WERI-Rb-1 (cell line): ENCODE measurements around the gene MYO10.

ENCODE experiments used
- DNase-seq: peaks from one replicate; pipeline ENCODE4 v3.0.0-alpha.2; 2020
- H3K27ac ChIP-seq: fragments of 250-450 bp; sonication (Bioruptor Pico); 2 replicates; pipeline ENCODE4 v1.5.1; 2020; ENCODE audit warnings: mild to moderate bottlenecking, moderate library complexity
- H3K27me3 ChIP-seq: fragments of 250-450 bp; sonication (Bioruptor Pico); 2 replicates; pipeline ENCODE4 v1.5.1; 2021; ENCODE audit warnings: mild to moderate bottlenecking, low read depth, moderate library complexity; ENCODE audit not compliant: insufficient read depth, severe bottlenecking
- H3K36me3 ChIP-seq: fragments of 250-450 bp; sonication (Bioruptor Pico); 2 replicates; pipeline ENCODE4 v1.5.1; 2020; ENCODE audit warnings: mild to moderate bottlenecking, moderate library complexity
- H3K4me3 ChIP-seq: 2 replicates; pipeline ENCODE4 v1.5.1; 2011; ENCODE audit warnings: low read depth, mild to moderate bottlenecking, control low read depth, low read length
- H3K9me3 ChIP-seq: fragments of 250-450 bp; sonication (Bioruptor Pico); 2 replicates; pipeline ENCODE4 v1.5.1; 2021; ENCODE audit warnings: mild to moderate bottlenecking, moderate library complexity; ENCODE audit not compliant: severe bottlenecking
- CTCF ChIP-seq: IDR thresholded peaks from 2 replicates; pipeline ENCODE4 v1.5.1; 2011; ENCODE audit warnings: low read depth, mild to moderate bottlenecking, control low read depth, inconsistent platforms, low read length

MYO10 gene

GRCh38 chr5:16736158-16736995, 199.7 kb downstream of the MYO10 start:
- H3K9me3 ChIP-seq: no peaks in the 10 kb centered on the region
- DNase-seq: no peak
- peaks cover 7% of the 10 kb centered on the region; the same call in 1 of the 2 replicates for H3K36me3 ChIP-seq
- H3K27ac ChIP-seq: no peak overlapping the region; the same call in 1 of the 2 replicates
- H3K27me3 ChIP-seq: no peaks in the 10 kb centered on the region
- no peak for TF ChIP-seq CTCF
- H3K4me3 ChIP-seq: no peak overlapping the region

GRCh38 chr5:16735101-16736060, 200.7 kb downstream of the MYO10 start:
- no peaks in the 10 kb centered on the region for H3K9me3 ChIP-seq
- no peak overlapping the region for H3K27ac ChIP-seq
- H3K4me3 ChIP-seq: no peak overlapping the region
- no peak for DNase-seq
- no peaks in the 10 kb centered on the region for H3K27me3 ChIP-seq
- no peak for TF ChIP-seq CTCF
- peaks cover 7% of the 10 kb centered on the region; the same call in 1 of the 2 replicates for H3K36me3 ChIP-seq

GRCh38 chr5:16733331-16734006, 202.6 kb downstream of the MYO10 start:
- no peak for TF ChIP-seq CTCF
- Histone ChIP-seq H3K36me3 (peaks cover 4% of the 10 kb centered on the region), H3K27me3 (no peaks in the 10 kb centered on the region), H3K9me3 (no peaks in the 10 kb centered on the region), H3K27ac (no peak overlapping the region), H3K4me3 (no peak overlapping the region)
- DNase-seq: no peak

GRCh38 chr5:16732356-16732755, 203.7 kb downstream of the MYO10 start:
- Histone ChIP-seq H3K27ac (no peak overlapping the region), H3K27me3 (no peaks in the 10 kb centered on the region), H3K4me3 (no peak overlapping the region), H3K36me3 (peaks cover 4% of the 10 kb centered on the region), H3K9me3 (no peaks in the 10 kb centered on the region)
- TF ChIP-seq CTCF: no peak
- no peak for DNase-seq

GRCh38 chr5:16727755-16728325, 208.2 kb downstream of the MYO10 start:
- H3K27ac ChIP-seq: no peak overlapping the region
- no peak for DNase-seq
- TF ChIP-seq CTCF: no peak

More at GRCh38 chr5:16727755-16728325, 208.2 kb downstream of the MYO10 start:
- Histone ChIP-seq H3K9me3 (no peaks in the 10 kb centered on the region), H3K4me3 (no peak overlapping the region), H3K36me3 (no peaks in the 10 kb centered on the region; the same call in none of the 2 replicates), H3K27me3 (no peaks in the 10 kb centered on the region)
